GM18511 (cell line): ENCODE measurements around the gene NOTUM.
"Not testable (repeated sequence)": the region's sequence is repeated elsewhere in the genome, so short reads cannot be mapped to it uniquely, and the experiment has no call there.

Source experiments
- ATAC-seq: cut with Tn5 transposase; IDR thresholded peaks from one replicate; pipeline ENCODE4 v1.9.1; 2021; ENCODE audit warnings: mild to moderate bottlenecking, moderate library complexity; ENCODE audit not compliant: unreplicated experiment

Gene NOTUM

GRCh38 chr17:81958633-81959342, 2.2 kb downstream of the NOTUM start:
- no peak for ATAC-seq

- ATAC-seq = no peak
Observed at GRCh38 chr17:81957691-81958432, 3.1 kb downstream of the NOTUM start.

- no peak for ATAC-seq
Observed at GRCh38 chr17:81956607-81957589, 4.1 kb downstream of the NOTUM start.

- ATAC-seq = no peak
Observed at GRCh38 chr17:81955756-81956544, 5.0 kb downstream of the NOTUM start.

- ATAC-seq = no peak
Observed at GRCh38 chr17:81955058-81955681, 5.8 kb downstream of the NOTUM start.

- no peak for ATAC-seq
Observed at GRCh38 chr17:81954131-81955057, 6.6 kb downstream of the NOTUM start.

GRCh38 chr17:81953443-81953842, 7.5 kb downstream of the NOTUM start:
- not testable (repeated sequence) for ATAC-seq

GRCh38 chr17:81952792-81953228, 8.2 kb downstream of the NOTUM start:
- ATAC-seq = no peak

- no peak for ATAC-seq
Observed at GRCh38 chr17:81951785-81952684, 9.0 kb downstream of the NOTUM start.

GRCh38 chr17:81950501-81950900, 10.5 kb downstream of the NOTUM start:
- ATAC-seq = no peak

GRCh38 chr17:81948635-81949378, 12.2 kb downstream of the NOTUM start:
- no peak for ATAC-seq

- no peak for ATAC-seq
Observed at GRCh38 chr17:81947189-81947588, 13.8 kb downstream of the NOTUM start, which contains the start of gene MYADML2. TSS of gene MYADML2 (minus strand) at chr17:81947233. CDS start at chr17:81941741, 5,492 bp downstream.

- ATAC-seq = no peak
Observed at GRCh38 chr17:81944858-81945257, 16.1 kb downstream of the NOTUM start.

- no peak for ATAC-seq
Observed at GRCh38 chr17:81942167-81942553, 18.8 kb downstream of the NOTUM start.

- no peak for ATAC-seq
Observed at GRCh38 chr17:81941484-81942166, 19.4 kb downstream of the NOTUM start.
